Ishikawa (cell line): ENCODE measurements around the gene NEU3.

Experiments used
- CEBPB ChIP-seq: IDR thresholded peaks from 2 replicates; pipeline ENCODE4 v1.6.1; 2012
- CREB1 ChIP-seq: IDR thresholded peaks from 2 replicates; pipeline ENCODE4 v1.6.1; 2012; ENCODE audit warnings: low read depth
- EGR1 ChIP-seq: IDR thresholded peaks from 2 replicates; pipeline ENCODE4 v1.6.1; 2012
- EP300 ChIP-seq: IDR thresholded peaks from 2 replicates; pipeline ENCODE4 v1.6.1; 2012; ENCODE audit warnings: borderline replicate concordance
- FOXM1 ChIP-seq: IDR thresholded peaks from 2 replicates; pipeline ENCODE4 v1.6.1; 2012; ENCODE audit warnings: low read depth, borderline replicate concordance
- NFIC ChIP-seq: IDR thresholded peaks from 2 replicates; pipeline ENCODE4 v1.6.1; 2012
- RAD21 ChIP-seq: IDR thresholded peaks from 2 replicates; pipeline ENCODE4 v1.6.1; 2012; ENCODE audit warnings: low read depth
- REST ChIP-seq: IDR thresholded peaks from 2 replicates; pipeline ENCODE4 v1.6.1; 2012; ENCODE audit warnings: low read depth, mild to moderate bottlenecking
- TAF1 ChIP-seq: IDR thresholded peaks from 2 replicates; pipeline ENCODE4 v1.6.1; 2012; ENCODE audit warnings: low read depth, mild to moderate bottlenecking
- TCF12 ChIP-seq: IDR thresholded peaks from 2 replicates; pipeline ENCODE4 v1.6.1; 2012; ENCODE audit warnings: low read depth
- TEAD4 ChIP-seq: IDR thresholded peaks from 2 replicates; pipeline ENCODE4 v1.6.1; 2012
- USF1 ChIP-seq: IDR thresholded peaks from 2 replicates; pipeline ENCODE4 v1.6.1; 2012
- YY1 ChIP-seq: IDR thresholded peaks from 2 replicates; pipeline ENCODE4 v1.6.1; 2012; ENCODE audit warnings: low read depth
- ZBTB7A ChIP-seq: IDR thresholded peaks from 2 replicates; pipeline ENCODE4 v1.6.1; 2012; ENCODE audit warnings: low read depth
- TF ChIP-seq, protein P1 (sequence below): IDR thresholded peaks from 2 replicates; pipeline ENCODE4 v1.6.1; 2012

The NEU3 gene

GRCh38 chr11:75031771-75032549, 43.2 kb downstream of the NEU3 start:
- TF ChIP-seq EP300 = no peak
- no peak for TF ChIP-seq YY1
- peak; percentile 42; the same call in 1 of the 2 replicates for TF ChIP-seq RAD21

GRCh38 chr11:75032550-75032935, 43.8 kb downstream of the NEU3 start:
- no peak for TF ChIP-seq CEBPB

- no peak for TF ChIP-seq REST
- no peak for TF ChIP-seq FOXM1
- TF ChIP-seq, protein P1, sequence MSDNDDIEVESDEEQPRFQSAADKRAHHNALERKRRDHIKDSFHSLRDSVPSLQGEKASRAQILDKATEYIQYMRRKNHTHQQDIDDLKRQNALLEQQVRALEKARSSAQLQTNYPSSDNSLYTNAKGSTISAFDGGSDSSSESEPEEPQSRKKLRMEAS = no peak
Observed at GRCh38 chr11:75033916-75034315, 45.2 kb downstream of the NEU3 start.

DNA sequence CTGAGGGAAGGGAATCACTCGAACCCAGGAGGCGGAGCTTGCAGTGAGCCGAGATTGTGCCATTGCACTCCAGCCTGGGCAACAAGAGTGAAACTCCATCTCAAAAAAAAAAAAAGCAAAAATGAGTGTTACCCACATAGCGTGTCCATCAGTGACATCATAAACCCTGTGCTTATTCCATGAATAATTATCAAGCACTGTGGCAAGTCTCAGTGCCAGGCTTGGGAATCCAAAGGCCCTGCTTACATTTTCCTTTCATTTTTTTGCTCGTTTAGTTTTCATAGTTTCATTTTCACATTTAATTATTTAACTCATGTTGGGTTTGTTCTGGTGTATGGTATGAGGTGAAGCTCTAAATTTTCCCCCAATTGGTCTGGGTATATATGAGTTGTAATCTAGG, 46.5 kb downstream of the NEU3 start:
- TF ChIP-seq EGR1 (no peak), TAF1 (no peak), TEAD4 (no peak), EP300 (no peak), REST (no peak), FOXM1 (no peak), ZBTB7A (no peak), CREB1 (no peak), CEBPB (no peak), USF1 (no peak), YY1 (no peak)
- TF ChIP-seq, protein P1 = no peak

DNA sequence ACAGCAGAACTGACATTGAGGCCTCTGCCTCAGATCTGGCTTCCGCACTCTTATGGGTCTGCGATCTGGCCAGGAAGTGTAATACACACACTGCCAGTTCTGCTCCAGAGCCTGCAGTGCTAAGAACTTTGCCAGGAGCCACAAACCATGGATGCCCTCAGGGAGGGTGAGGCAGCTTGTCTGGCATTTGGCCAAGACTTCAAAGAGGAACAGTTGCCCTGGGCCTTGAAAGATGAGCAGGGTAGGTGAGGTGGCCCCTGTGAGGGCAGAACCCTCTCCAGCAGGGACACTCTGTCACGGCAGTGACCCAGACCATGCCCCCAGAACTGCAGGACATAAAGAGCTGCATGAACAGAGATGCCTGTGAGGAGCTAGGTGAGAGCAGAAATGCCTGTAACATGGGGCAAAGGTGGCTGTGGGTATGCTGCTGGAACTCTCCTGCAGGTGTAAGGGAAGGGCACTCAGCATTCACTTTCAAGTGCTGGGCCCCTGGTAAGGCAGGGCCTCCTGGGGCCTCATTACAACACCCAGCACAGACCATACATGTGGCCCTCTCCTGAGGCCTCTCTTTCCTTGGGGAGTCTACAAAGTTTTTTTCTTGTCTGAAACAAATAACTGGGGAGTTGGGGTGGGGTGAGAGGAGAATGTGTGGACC, 47.3 kb downstream of the NEU3 start:
- TF ChIP-seq TAF1 (no peak), NFIC (peak; percentile 65)

DNA sequence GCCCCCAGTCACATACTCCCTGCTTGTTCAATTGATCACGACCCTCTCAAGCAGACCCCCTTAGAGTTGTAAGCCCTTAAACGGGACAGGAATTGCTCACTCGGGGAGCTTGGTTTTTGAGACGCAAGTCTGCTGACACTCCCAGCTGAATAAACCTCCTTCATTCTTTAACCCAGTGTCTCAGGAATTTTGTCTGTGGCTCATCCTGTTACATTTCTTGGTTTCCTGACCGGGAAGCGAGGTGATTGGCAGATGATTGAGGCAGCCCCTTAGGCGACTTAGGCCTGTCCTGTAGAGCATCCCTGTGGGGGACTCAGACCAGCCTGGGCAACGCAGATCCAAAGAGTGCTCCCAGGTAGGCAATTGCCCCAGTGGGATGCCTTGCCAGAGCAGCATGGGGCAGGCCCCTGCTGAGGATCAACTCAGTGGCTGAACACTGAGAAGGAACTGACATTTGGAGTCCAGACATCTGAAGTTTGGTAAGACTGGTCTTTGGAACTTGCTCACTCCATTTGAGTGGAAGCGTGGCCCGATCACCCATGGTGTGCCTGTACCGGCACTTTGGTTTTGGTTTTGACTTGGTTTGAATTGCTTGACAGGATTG, 51.5 kb downstream of the NEU3 start:
- TF ChIP-seq, protein P1 = no peak
- TF ChIP-seq YY1 (no peak), CREB1 (no peak), TAF1 (no peak), USF1 (no peak), RAD21 (no peak), NFIC (no peak), TCF12 (no peak), TEAD4 (no peak), CEBPB (no peak), FOXM1 (no peak), ZBTB7A (no peak)

DNA sequence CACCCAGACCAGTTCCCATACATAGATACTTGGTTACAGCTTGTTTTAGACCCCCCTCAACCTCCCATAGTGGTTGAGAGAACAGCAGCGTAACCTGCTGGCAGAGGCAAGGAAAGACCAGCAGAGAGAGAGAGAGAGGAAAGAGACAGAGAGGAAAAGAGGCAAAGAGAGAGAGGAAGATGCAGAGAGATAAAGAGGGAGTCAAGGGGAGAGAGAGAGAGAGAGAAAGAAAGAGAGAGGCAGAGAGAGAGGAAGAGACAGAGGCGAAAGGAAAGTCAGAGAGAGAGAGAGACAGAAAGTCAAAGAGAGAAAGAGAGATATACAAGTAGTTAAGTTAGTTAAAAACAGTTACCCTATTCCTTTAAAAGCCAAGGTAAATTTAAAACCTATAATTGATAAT, 52.5 kb downstream of the NEU3 start:
- TF ChIP-seq YY1 (no peak), FOXM1 (no peak), CREB1 (no peak), TCF12 (no peak), RAD21 (no peak), USF1 (no peak), TAF1 (no peak), EGR1 (no peak)
